HG03280 (cell line): ENCODE results near the gene RANGRF.

Experiments
- ATAC-seq: cut with Tn5 transposase; IDR thresholded peaks from one replicate; pipeline ENCODE4 v1.9.1; 2021; ENCODE audit warnings: mild to moderate bottlenecking, moderate library complexity; ENCODE audit not compliant: unreplicated experiment

The RANGRF gene

DNA sequence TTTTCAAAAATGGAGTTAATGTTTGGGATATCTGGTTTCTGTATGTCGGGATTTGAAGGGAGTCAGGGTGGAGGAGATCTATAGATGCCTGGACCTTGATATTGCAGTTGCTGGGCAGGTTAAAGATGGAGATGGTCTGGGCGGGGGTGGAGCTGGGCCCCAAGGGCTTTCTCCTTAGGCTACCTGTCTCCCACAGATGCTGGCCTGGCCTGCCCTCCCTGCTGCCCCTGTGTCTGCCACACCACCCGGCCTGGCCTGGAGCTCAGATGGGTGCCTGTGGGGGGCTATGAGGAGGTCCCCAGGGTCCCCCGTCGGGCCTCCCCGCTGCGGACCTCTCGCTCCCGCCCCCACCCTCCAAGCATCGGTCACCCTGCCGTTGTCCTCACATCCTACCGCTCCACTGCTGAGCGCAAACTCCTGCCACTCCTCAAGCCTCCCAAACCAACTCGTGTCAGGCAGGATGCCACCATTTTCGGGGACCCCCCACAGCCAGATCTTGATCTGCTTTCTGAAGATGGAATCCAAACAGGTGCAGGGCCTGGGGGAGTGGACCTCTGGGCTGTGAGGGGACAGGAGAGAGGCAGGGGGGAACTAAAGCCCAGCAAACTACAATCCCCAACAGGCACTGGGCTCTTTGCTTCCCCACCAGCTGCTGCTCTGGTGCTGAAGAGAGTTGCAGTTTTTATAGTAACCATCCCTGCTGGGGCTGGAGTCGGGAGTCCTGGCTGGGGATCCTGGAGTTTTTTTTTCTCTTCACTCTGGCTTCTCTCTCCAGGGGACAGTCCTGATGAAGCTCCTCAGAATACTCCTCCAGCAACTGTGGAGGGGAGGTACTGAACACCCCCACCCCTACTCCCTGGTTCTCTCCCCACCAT, 24.5 kb downstream of the RANGRF start:
- no peak for ATAC-seq

DNA sequence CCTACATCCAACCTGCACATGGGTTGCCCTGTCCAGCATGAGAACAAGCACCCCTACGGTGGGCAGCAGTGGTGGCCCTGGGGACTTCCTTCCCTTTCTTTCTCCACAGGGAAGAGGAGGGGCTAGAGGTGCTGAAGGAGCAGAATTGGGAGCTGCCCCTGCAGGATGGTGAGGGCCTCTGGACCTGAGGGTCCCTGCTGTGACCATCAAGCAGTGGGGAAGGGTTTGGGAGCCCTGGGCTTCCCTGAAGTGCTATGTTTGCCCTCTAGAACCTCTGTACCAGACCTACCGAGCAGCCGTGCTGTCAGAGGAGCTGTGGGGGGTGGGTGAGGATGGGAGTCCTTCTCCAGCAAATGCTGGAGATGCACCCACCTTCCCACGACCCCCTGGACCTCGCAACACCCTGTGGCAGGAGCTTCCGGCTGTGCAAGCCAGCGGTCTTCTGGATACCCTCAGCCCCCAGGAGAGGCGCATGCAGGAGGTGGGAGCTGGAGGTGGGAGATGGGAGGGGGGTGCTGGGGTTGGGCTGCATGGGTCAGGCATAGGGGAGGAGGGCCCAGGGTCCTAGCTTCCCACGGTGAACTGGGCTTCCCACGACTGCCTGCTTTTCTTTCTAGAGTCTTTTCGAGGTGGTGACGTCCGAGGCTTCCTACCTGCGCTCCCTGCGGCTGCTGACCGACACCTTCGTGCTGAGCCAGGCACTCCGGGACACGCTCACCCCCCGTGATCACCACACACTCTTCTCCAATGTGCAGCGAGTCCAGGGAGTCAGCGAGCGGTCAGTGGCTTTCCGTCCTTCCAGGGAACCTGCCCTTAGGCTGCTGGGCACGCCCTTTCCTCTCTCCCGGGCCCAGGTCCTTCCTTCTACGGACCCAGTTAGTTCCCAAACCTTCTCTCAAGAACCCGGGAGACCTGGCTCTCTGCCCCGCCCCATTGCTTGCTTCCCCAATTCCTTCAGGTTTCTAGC, 26.6 kb downstream of the RANGRF start:
- no peak for ATAC-seq

- no peak for ATAC-seq
These were observed 27.3 kb downstream of the RANGRF start for GRCh38 chr17:8315764-8316217.

DNA sequence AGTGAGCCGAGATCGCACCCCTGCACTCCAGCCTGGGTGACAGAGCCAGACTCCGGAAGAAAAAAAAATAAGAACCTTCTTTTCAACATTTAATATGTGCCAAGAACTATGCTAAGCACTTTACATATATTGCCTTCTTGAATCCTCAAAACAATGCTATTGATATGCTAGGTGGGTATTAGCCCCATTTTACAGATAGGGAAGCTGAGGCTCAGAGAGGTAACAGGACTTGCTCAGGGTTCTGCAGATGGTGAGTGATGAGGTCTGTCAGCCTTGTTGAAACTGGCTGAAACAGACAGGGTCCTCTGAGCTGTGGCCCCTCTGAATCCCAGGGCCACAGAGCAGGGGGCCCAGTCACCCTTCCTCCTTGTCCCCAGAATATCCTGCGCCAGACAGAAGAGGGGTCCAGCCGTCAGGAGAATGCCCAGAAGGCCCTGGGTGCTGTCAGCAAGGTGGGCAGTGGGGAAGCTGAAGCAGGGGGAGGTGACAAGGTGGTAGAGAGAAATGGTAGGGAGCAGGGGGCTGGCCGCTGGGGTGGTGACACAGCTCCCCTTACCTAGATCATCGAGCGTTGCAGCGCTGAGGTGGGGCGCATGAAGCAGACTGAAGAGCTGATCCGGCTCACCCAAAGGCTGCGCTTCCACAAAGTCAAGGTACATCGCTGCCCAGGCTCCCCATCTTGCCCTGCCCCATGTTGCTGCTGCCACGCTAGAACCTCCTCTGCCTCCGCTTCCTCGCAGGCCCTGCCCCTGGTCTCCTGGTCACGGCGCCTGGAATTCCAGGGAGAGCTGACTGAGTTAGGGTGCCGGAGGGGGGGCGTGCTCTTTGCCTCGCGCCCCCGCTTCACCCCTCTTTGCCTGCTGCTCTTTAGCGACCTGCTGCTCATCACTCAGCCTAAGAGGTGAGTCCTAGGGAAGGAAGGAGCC, 29.8 kb downstream of the RANGRF start:
- ATAC-seq = no peak

DNA sequence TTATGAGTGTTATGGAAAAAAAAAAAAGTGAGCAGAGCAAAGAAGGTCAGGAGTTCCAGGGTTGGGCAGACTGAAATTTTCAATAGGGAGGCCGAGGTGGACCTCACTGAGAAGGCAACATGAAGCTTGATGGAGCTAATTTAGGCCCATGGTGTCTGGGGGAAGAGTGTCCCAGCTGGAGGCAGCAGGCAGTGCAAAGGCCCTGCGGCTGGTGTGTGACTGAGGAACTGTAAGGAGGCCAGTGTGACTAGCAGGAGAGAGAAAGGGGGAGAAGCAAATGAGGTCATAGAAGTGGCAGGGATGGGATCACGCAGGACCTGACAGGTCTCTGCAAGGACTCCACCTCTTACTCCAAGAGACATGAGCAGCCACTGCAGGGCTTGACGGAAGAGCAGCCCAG, 31.8 kb downstream of the RANGRF start:
- no peak for ATAC-seq

- ATAC-seq = no peak
These were observed 32.5 kb downstream of the RANGRF start for GRCh38 chr17:8320990-8321389.

- no peak for ATAC-seq
These were observed 33.6 kb downstream of the RANGRF start for GRCh38 chr17:8322061-8322460.

GRCh38 chr17:8324132-8324531, 35.7 kb downstream of the RANGRF start:
- ATAC-seq = no peak

GRCh38 chr17:8324923-8325322, 36.5 kb downstream of the RANGRF start:
- ATAC-seq = no peak

DNA sequence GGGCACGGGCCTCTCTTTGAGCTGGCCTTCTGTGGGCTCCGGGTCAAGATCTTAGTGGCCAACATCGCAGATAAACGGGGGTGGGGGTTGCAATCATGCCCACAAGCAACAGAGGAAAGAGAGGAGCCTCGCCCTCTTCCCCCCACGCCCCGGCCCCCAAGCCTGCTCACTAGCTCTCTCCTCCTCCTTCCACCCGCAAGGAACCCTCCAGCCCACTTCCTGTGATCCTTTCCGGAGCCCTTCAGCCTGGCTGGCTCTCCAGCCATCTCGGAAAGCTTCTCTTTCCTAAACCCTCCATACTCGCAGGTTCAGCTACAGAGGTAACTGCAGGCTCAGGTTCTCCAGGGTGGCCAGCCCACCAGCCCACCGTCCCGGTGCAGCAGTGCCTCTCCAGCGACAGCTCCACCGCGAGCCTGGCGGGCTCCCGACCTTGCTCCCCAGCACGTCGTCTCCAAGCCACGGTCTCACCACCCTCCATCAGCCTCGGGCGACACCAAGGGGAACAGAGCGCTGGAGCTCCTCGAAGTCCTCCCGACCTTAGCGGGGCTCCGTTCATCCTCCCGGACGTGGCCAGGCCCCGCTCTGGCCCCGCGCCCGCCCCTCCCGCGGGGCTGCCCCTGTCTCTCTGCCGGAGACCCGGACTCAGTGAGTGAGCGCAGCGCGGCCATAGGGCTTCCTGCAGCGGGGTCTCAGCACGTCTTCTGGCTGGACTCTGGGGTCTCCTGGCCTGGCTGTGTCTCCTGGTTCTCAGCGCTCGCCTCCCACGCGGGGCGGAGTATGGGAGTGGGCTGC, 38.2 kb downstream of the RANGRF start:
- no peak for ATAC-seq

- no peak for ATAC-seq
These were observed 38.8 kb downstream of the RANGRF start for GRCh38 chr17:8327303-8327649.

GRCh38 chr17:8332128-8332527, 43.7 kb downstream of the RANGRF start:
- no peak for ATAC-seq

DNA sequence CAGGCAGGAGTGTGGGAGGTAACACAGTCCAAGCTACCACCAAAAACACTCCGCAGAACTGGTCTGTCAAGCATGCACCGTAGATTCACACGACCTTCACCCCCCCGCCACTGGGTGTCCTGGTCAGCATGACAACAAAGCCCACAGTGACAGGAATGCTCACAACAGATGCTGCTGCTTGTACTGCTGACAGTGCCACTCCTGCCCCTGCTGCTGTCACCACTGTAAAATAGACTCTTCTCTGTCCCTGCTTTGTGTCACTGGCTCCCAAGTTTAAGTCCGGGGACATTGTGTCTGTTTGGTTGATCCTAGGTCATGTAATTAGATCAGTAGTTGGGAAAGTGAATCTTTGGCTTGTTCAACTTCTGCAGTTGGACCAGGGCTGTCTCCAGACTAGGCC, 44.2 kb downstream of the RANGRF start:
- ATAC-seq = no peak

DNA sequence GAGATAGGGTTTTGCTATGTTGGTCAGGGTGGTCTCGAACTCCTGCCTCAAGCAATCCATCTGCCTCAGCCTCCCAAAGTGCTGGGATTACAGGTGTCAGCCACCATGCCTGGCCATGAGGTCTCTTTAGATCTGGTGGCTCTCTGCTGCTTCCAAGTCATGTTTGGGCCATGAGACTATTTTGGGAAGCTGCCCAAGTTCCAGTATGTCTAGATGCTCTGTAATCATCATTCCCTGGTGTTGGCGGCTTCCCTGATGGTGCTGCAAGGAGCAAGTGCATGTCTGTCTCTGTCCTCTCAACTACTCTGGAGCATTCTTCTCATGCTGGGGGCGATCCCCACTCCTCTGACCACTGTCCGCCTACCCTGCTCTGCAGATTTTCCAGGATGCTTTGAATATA, 44.8 kb downstream of the RANGRF start:
- ATAC-seq = no peak

DNA sequence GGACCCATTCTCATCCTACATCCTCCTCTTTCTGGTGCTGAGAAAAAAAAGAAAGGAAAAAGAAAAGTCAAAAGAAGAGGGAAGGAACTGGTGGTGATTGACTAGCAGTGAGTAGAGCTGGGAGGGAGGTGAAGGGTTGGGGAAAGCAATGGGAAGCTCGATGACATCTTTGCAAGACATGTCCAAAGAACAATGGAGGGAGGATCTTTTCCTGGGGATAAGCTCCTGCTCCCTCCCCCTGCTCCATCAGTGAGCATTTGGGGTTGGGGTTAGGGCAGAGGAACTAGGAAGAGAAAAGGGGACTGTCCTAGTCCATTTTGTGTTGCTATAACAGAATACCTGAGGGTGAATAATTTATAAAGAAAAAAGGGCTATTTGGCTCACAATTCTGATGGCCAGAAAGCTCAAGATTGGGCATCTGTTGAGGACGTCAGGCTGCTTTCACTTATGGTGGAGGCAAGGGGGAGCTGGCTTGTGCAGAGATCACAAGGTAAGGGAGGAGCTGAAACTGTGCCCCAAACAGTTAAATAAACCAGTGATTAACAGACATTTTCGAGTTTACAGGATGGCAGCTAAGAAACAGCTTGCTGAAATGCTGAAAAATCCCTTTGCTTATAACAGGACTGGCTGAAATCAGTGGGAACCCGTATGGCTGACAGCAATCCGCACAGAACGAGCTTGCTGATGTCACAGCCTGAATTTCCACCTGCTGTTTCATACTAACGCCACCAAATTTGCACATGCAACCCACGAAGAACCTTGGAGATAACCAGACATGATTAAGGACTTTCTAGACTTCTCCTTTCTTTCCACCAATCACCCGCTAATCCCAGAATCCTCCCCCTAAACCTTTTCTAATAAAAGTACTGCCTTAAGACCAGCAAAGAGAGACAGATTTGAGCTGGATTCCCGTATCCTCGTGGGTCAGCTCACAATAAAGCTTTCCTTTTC, 49.6 kb downstream of the RANGRF start:
- no peak for ATAC-seq

GRCh38 chr17:8338753-8339140, 50.3 kb downstream of the RANGRF start:
- ATAC-seq = no peak

GRCh38 chr17:8339540-8339939, 51.1 kb downstream of the RANGRF start, which contains the start of gene ODF4:
TSS of gene ODF4 (plus strand) at chr17:8339840. CDS start at chr17:8340052, 212 bp downstream.
- ATAC-seq = no peak
